ENCODE measurements around the gene CNTNAP2. TPM values are rescaled to one million over a fixed set of nuclear protein-coding genes. Genes with fewer than 3 reads are reported as not detected.

CNTNAP2 gene
- total RNA-seq, 2 experiments from 2014 or later = 0.19 to 0.22 TPM

DNA sequence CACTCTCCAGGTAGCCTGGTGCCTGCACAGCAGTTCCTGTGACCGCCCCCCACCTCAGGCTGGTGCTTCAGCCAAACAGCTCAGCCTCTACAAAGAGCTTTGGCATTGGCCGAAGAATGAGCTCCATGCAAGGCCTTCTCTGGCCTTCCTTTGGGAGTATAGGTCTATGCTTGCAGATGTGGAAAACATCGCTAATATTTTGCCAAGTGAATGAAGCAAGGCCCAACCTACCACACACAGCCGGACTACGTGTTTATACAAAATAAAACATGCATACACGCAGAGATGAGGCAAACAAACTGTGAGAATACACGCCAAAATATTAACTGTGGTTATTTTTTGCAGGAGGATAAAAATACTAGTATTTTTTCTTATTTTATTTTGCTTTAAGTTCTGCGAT, 2057.8 kb downstream of the CNTNAP2 start:
- DNase-seq = no peak
- no peaks in the 10 kb centered on the region for H3K4me1 Mint-ChIP-seq
- H3K27me3 Mint-ChIP-seq = no peaks in the 10 kb centered on the region
- no peak overlapping the region for H3K27ac Mint-ChIP-seq
- no peaks in the 10 kb centered on the region for H3K36me3 Mint-ChIP-seq
- H3K9me3 Mint-ChIP-seq = no peaks in the 10 kb centered on the region
- no peak overlapping the region for H3K4me3 Mint-ChIP-seq

DNA sequence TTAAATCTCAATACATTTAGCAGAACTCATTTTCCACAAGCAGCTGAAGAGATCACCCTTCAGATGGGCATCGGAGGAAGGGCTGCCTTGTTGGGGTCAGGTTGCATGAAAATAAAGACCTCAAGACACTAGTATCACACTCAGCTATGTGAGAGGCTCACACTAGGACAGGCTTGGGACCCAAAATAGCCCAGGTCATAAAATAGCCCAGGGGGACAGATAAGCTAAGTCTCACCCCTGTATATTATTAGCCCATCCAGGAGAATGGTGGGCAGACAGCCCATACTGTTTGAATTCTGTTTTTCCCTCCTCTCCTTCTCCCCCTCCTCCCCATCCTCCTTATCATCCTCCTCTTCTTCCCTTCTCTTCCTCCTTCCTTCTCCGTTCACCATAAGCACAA, 2058.9 kb downstream of the CNTNAP2 start:
- H3K9me3 Mint-ChIP-seq = no peaks in the 10 kb centered on the region

DNA sequence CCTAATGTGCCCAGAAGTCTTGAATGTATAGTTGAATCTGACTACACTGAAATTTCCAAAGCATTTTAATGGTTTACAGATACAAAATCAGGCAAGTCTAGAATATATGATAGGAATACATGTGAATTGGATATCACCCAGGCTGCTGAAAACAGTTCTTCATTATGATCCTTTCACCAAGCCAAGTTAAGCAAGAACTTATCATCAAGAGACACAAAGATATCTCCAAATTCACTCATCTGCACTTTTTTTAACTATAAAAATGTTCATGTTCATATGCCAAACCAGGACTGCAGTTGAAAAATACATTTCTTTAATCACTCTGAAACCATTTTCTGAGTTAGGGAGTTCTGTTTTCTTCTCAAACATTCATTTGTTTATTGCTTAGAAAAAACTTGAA, 2061.4 kb downstream of the CNTNAP2 start:
- Mint-ChIP-seq H3K36me3 (no peaks in the 10 kb centered on the region), H3K27me3 (peaks cover 5% of the 10 kb centered on the region), H3K4me3 (no peak overlapping the region), H3K27ac (no peak overlapping the region), H3K9me3 (no peaks in the 10 kb centered on the region), H3K4me1 (no peaks in the 10 kb centered on the region)
- DNase-seq = no peak

More for the DNA sequence above, 2058.9 kb downstream of the CNTNAP2 start:
- no peak overlapping the region for H3K27ac Mint-ChIP-seq
- no peaks in the 10 kb centered on the region for H3K27me3 Mint-ChIP-seq
- no peaks in the 10 kb centered on the region for H3K36me3 Mint-ChIP-seq
- H3K4me3 Mint-ChIP-seq = no peak overlapping the region
- DNase-seq = no peak
- no peaks in the 10 kb centered on the region for H3K4me1 Mint-ChIP-seq

DNA sequence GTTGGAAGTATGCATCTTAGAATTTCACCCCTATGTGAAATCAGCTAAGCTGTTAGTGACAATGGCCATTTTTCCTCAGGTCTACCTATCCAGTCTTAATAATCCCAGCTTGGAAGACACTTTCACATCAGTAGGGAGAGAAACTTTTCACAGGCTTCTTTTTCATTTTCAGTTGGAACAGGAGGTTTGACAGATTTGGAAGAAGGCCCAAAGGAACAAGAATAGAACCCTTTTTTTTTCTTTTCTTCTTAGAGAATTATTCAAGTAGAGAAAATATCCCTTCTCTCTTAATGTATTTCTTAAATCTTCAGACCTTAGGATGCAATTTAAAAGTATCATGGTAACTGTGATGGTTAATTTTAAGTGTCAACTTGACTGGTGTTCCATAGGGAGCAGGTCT, 2063.5 kb downstream of the CNTNAP2 start:
- no peaks in the 10 kb centered on the region for H3K9me3 Mint-ChIP-seq
- no peak for DNase-seq
- H3K27me3 Mint-ChIP-seq = peaks cover 11% of the 10 kb centered on the region
- H3K4me3 Mint-ChIP-seq = no peak overlapping the region
- H3K36me3 Mint-ChIP-seq = no peaks in the 10 kb centered on the region
- no peak overlapping the region for H3K27ac Mint-ChIP-seq
- H3K4me1 Mint-ChIP-seq = no peaks in the 10 kb centered on the region

DNA sequence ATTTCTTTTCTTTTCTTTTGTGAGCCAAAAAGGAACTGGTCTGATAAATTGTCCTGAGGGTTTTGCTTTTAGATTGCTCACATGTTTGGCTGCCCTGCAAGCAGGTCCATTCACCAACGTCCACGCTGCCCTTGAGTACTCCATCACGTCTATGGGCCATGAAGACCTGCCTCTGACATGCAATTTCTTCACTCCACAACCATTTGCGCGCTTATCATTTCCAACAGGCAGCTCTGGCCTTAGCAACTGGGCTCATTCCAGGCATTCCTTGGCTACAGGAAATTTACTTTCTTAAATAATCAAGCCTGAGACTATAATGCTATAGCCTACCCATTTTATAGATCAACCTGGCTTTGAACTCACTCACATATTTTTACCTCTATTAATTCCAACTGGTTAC, 2065.7 kb downstream of the CNTNAP2 start:
- Mint-ChIP-seq H3K4me3 (no peak overlapping the region), H3K36me3 (no peaks in the 10 kb centered on the region), H3K27me3 (peaks cover 11% of the 10 kb centered on the region), H3K27ac (no peak overlapping the region), H3K9me3 (no peaks in the 10 kb centered on the region), H3K4me1 (no peaks in the 10 kb centered on the region)
- no peak for DNase-seq

DNA sequence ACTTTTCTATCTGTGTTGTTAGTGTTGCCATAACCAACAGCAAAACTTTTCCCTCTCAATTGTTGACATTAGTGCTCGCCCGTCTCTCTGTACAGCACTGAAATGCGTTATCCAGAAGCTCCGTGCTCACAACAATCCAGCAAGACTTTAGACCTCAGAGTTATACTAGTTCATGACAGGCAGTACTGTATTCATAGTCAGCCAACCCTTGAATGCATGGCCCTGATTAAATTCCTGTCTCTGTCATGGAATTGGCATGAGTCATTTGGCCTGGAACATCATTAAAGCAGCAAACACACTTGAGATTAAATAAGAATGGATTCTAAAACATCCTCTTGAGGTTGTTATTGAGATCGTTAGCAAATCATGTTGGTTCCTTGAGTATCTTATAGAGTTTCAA, 2068.4 kb downstream of the CNTNAP2 start:
- no peak for DNase-seq
- peaks cover 11% of the 10 kb centered on the region for H3K27me3 Mint-ChIP-seq
- no peaks in the 10 kb centered on the region for H3K4me1 Mint-ChIP-seq
- no peaks in the 10 kb centered on the region for H3K9me3 Mint-ChIP-seq
- H3K4me3 Mint-ChIP-seq = no peak overlapping the region
- H3K36me3 Mint-ChIP-seq = no peaks in the 10 kb centered on the region
- no peak overlapping the region for H3K27ac Mint-ChIP-seq

DNA sequence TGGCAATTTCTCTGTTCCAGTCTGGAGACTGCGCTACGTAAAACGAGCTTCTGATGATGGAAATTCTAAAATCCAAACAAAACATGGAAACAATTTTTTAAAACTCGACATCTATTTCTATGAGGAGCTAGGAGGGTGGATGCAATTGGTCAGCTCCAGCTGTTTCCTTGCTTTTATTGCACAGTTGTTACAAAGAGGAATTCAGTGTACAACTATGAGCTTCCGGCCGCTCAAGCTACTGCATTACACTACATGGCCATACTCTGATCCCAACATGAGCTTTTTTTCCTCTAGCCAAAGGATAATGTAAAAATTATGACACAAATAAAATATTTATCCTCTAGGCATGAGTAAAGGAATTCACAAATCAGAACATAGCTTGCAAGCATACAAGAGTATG, 2070.9 kb downstream of the CNTNAP2 start:
- no peak overlapping the region for H3K27ac Mint-ChIP-seq
- H3K27me3 Mint-ChIP-seq = peaks cover 8% of the 10 kb centered on the region
- DNase-seq = no peak
- no peaks in the 10 kb centered on the region for H3K4me1 Mint-ChIP-seq
- H3K36me3 Mint-ChIP-seq = no peaks in the 10 kb centered on the region
- H3K4me3 Mint-ChIP-seq = no peak overlapping the region
- H3K9me3 Mint-ChIP-seq = no peaks in the 10 kb centered on the region

DNA sequence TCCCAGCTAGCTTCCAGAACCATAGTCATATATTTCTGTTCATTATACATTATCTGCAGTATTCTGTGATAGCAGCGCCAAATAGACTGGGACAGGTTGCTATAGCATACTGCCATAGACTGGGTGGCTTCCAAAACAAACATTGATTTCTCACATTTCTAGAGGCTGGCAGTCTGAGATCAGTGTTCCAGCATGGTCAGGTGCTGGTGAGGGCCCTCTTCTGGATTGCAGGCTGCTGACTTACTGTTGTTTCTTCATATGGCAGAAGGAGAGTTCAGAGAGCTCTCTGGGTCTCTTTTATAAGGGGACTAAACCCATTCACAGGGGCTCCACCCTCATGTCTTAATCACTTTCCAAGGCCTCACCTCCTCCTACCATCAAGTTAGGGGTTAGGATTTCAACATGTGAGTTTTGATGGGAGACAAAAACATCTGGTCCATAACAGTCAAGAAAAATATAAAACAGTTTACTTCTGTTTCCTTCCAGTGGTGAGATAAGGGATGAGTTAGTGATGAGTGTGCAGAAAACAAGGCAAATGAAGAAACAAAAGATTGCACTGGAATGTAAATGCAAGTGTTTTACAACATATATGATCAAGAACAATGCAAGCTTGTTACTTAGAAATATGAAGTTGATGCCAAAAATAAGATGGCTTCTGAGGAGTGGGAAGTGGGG, 2074.9 kb downstream of the CNTNAP2 start:
- no peak overlapping the region for H3K27ac Mint-ChIP-seq
- H3K36me3 Mint-ChIP-seq = no peaks in the 10 kb centered on the region
- no peak overlapping the region for H3K4me3 Mint-ChIP-seq
- H3K4me1 Mint-ChIP-seq = no peaks in the 10 kb centered on the region
- no peaks in the 10 kb centered on the region for H3K9me3 Mint-ChIP-seq
- peaks cover 4% of the 10 kb centered on the region for H3K27me3 Mint-ChIP-seq
- no peak for DNase-seq

DNA sequence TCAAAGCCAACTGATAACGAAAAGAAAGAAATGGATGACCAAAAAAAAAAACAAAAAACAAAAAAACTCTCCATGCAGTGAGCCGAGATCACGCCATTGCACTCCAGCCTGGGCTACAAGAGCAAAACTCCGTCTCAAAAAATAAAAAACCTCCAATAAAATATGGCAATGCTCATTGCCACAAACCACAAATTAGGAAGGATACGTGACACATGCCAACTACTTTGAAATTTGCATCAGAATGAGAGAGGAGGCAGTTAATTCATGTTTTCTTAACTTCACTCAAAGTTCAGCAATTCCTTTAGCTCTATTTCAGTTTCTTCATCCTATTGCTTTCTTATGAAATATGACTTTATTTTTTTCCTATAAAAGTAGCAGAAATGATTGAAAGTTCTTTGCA, 2075.9 kb downstream of the CNTNAP2 start:
- H3K4me3 Mint-ChIP-seq = no peak overlapping the region
- no peaks in the 10 kb centered on the region for H3K4me1 Mint-ChIP-seq
- peaks cover 5% of the 10 kb centered on the region for H3K27me3 Mint-ChIP-seq
- H3K27ac Mint-ChIP-seq = no peak overlapping the region
- no peaks in the 10 kb centered on the region for H3K9me3 Mint-ChIP-seq
- DNase-seq = no peak
- H3K36me3 Mint-ChIP-seq = no peaks in the 10 kb centered on the region

DNA sequence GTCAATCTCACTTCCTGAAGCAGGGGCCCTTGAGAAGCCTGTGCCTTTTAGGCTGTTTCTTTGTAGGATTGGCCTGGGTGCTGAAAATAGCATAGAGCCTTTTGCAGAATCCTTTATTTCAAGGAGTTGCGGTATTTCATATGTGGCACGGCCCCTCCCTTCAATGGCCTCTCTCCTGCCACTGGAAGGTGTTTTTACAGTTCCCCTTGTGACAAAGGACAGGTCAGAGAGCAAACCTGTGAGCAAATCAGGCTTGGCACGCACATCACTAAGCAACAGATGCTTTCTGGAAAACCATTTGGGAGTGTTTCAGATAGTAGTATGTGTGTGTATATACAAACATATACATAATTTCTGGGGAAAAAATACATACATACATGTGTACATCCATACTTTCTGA, 2085.4 kb downstream of the CNTNAP2 start:
- Mint-ChIP-seq H3K9me3 (no peaks in the 10 kb centered on the region), H3K36me3 (no peaks in the 10 kb centered on the region), H3K4me3 (no peak overlapping the region), H3K27ac (no peak overlapping the region), H3K27me3 (peaks cover 10% of the 10 kb centered on the region), H3K4me1 (no peaks in the 10 kb centered on the region)
- DNase-seq = no peak

DNA sequence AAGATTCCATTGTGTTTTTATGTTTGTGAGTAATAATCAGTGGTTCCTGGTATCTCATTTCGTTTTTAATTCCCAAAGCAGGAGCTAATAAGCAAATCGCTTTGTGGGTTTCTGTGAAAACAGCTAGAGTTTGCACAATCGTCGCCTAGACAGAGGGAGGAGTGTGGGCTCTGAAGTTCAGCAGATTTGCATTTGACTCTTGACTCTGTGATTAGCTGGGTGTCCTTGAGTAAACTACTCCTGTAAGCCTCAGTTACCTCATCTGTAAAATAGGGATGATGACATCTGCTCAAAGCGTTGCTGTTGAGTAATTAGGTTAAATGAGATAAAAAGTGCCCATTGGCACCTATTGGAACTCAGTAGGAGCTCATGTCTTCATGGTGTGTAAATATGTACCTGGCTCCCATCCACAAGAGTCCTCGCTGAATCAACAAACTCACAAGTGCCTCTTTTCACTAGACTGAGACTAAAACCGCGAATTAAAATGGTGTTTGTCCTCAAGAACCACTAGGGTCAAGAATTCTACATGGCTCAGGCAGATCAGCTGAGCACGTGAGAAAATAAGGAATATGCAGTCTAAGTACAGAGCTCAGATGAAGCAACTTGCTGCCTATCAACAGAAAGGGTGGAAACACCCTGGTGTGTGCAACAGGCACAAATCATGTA, 2088.2 kb downstream of the CNTNAP2 start:
- Mint-ChIP-seq H3K4me1 (no peaks in the 10 kb centered on the region), H3K27me3 (peaks cover 13% of the 10 kb centered on the region), H3K4me3 (no peak overlapping the region), H3K27ac (no peak overlapping the region), H3K36me3 (no peaks in the 10 kb centered on the region), H3K9me3 (no peaks in the 10 kb centered on the region)
- no peak for DNase-seq

DNA sequence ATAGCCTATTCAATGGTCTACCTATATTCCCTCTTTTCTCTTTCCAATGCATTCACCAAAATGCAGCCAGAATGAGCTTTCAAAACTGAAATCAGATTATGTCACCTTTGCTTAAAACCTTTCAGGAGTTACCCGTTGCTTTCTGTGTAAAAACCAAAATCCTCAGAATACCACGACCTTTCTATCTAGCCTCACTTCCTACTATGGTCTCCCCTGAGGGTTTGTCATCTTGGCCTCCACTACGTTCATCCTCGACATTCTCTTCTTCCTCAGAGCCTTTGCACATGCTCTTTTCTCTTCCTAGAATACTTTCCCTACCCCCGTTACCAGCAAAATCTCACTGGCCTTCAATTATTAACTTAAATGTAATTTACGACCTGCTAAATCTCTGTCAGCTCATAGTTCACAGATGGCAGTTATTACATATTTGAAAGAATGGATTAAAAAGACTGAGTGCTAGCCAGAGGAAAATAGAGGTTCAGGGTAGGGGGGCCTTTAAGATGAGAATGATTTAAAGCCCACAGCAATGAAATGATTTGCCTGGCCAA, 2093.1 kb downstream of the CNTNAP2 start:
- H3K27me3 Mint-ChIP-seq = peaks cover 12% of the 10 kb centered on the region
- DNase-seq = no peak
- H3K9me3 Mint-ChIP-seq = no peaks in the 10 kb centered on the region
- no peaks in the 10 kb centered on the region for H3K4me1 Mint-ChIP-seq
- no peaks in the 10 kb centered on the region for H3K36me3 Mint-ChIP-seq
- no peak overlapping the region for H3K4me3 Mint-ChIP-seq
- no peak overlapping the region for H3K27ac Mint-ChIP-seq

DNA sequence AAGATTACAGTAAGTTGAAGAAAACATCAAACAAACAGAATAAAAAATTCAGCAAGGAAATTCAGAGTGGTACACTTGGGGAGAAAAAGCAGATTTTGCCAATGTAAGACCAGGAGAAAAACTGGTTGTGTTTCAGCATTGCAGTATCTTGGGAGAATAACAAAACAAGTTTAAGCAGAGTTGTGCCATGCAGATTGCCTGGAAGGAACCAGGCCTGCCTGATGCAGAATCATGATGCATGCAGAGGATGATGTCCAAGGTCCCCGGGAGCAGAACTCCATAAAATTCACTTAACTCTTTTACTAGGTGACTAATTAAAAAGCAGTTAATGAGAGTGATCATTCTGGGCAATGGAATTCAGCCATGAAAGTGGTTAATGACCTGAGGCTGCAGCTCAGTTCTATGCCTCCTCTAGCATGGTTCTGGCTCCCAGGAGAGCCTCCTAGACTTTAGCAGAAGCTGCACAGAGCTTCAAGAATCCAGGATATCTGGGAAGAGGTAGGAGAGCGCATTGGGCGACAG, 2094.3 kb downstream of the CNTNAP2 start:
- no peaks in the 10 kb centered on the region for H3K9me3 Mint-ChIP-seq
- DNase-seq = no peak
- no peaks in the 10 kb centered on the region for H3K4me1 Mint-ChIP-seq
- no peaks in the 10 kb centered on the region for H3K36me3 Mint-ChIP-seq
- peaks cover 15% of the 10 kb centered on the region for H3K27me3 Mint-ChIP-seq
- H3K4me3 Mint-ChIP-seq = no peak overlapping the region
- no peak overlapping the region for H3K27ac Mint-ChIP-seq

DNA sequence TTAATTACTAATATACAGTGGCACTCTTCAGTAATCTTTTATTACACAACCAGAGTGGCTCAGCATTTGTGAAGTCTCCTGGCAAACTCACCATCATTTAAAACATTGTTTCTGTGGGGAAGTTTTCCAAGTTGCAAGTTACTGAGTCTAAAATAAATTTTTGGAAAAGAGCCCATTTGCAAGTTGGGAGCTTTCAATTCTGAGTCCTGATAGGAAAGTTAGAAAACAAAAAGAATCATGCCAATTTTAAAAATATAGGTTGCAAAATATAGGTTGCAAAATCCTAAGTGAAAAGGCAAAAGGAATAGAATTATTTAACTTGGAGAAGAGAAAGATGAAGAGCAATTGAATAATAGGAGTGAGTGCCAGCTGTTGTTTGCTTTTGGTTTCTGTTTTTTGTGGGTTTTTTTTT, 2095.1 kb downstream of the CNTNAP2 start:
- H3K27me3 Mint-ChIP-seq = peaks cover 15% of the 10 kb centered on the region
- H3K9me3 Mint-ChIP-seq = no peaks in the 10 kb centered on the region
- H3K4me1 Mint-ChIP-seq = no peaks in the 10 kb centered on the region
- H3K27ac Mint-ChIP-seq = no peak overlapping the region
- H3K36me3 Mint-ChIP-seq = no peaks in the 10 kb centered on the region
- H3K4me3 Mint-ChIP-seq = no peak overlapping the region
- DNase-seq = no peak

DNA sequence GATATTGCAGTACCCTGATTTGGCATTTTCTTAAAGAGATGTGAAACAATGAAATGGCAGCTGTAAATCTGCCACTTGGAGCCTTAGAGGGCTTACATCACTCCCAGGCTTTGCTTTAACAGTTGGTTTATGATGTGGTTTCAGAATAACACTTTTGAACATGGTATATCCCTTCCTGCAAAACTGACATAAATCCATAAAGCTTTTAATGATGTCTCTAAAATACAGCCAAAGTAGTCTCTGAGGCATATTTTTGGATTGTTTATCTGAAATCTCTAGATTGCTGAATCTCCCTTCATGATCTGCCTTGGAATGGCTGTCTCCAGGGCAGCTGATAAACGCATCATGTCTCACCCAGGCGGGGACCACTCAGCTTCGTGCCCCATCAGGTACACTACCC, 2096.1 kb downstream of the CNTNAP2 start:
- H3K4me3 Mint-ChIP-seq = no peak overlapping the region
- H3K27ac Mint-ChIP-seq = no peak overlapping the region
- H3K27me3 Mint-ChIP-seq = peaks cover 19% of the 10 kb centered on the region
- H3K36me3 Mint-ChIP-seq = no peaks in the 10 kb centered on the region
- no peak for DNase-seq
- H3K4me1 Mint-ChIP-seq = no peaks in the 10 kb centered on the region
- H3K9me3 Mint-ChIP-seq = peaks cover 2% of the 10 kb centered on the region

DNA sequence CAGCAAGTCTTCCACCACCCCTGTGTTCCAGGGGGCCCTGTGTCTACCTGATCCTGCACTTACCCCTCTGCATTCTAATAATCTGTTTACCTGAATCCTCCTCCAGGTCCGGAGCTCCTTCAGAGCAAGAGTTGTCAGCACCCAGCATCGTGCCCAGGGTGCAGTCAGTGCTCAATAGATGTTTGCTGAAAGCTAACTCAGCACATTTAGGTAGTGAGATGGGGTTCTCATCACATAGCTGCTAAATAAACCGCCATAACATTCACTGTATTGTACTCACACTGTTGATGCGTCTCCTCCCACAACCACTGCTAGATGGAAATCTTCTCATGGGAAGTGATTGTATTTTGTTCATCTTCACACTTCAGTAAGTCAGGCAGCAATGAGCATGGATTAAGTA, 2097.5 kb downstream of the CNTNAP2 start:
- DNase-seq = no peak
- H3K4me1 Mint-ChIP-seq = no peaks in the 10 kb centered on the region
- no peak overlapping the region for H3K4me3 Mint-ChIP-seq
- H3K36me3 Mint-ChIP-seq = no peaks in the 10 kb centered on the region
- peaks cover 19% of the 10 kb centered on the region for H3K27me3 Mint-ChIP-seq
- peaks cover 2% of the 10 kb centered on the region for H3K9me3 Mint-ChIP-seq
- H3K27ac Mint-ChIP-seq = no peak overlapping the region

Measured in activated naive CD8-positive, alpha-beta T cell treated with anti-CD3 and anti-CD28 coated beads for 36 hours (primary cell).